Muscle layer of duodenum (tissue), 2 donors: Measurements from ENCODE around the gene SUPT7L.
"Not testable (repeated sequence)": the region's sequence is repeated elsewhere in the genome, so short reads cannot be mapped to it uniquely, and the experiment has no call there.

Experiments used
- H3K27ac ChIP-seq: one replicate; pipeline ENCODE4 v1.7.0; 2013; ENCODE audit warnings: mild to moderate bottlenecking, low read length
- H3K27me3 ChIP-seq: one replicate; pipeline ENCODE4 v1.7.0; 2013; ENCODE audit warnings: low read depth, mild to moderate bottlenecking, control low read depth, low read length
- H3K36me3 ChIP-seq, 2 donors: one replicate each; pipeline ENCODE4 v1.7.0; 2013; ENCODE audit warnings: low read length in 2 of 2, control low read depth in 1 of 2, mild to moderate bottlenecking in 1 of 2; ENCODE audit not compliant: insufficient read depth in 2 of 2, control insufficient read depth in 1 of 2
- H3K4me1 ChIP-seq, 2 donors: one replicate each; pipeline ENCODE4 v1.7.0; 2013; ENCODE audit warnings: low read length in 2 of 2, mild to moderate bottlenecking in 2 of 2, control low read depth in 1 of 2, moderate library complexity in 1 of 2; ENCODE audit not compliant: insufficient read depth in 2 of 2, control insufficient read depth in 1 of 2
- H3K4me3 ChIP-seq, 2 donors: one replicate each; pipeline ENCODE4 v1.7.0; 2013; ENCODE audit warnings: low read length in 2 of 2, low read depth in 1 of 2, mild to moderate bottlenecking in 1 of 2
- H3K9me3 ChIP-seq, 2 donors: one replicate each; pipeline ENCODE4 v1.7.0; 2013; ENCODE audit warnings: low read length in 2 of 2, control low read depth in 1 of 2, mild to moderate bottlenecking in 1 of 2; ENCODE audit not compliant: control insufficient read depth in 1 of 2
- donor health status: healthy.

Gene SUPT7L

DNA sequence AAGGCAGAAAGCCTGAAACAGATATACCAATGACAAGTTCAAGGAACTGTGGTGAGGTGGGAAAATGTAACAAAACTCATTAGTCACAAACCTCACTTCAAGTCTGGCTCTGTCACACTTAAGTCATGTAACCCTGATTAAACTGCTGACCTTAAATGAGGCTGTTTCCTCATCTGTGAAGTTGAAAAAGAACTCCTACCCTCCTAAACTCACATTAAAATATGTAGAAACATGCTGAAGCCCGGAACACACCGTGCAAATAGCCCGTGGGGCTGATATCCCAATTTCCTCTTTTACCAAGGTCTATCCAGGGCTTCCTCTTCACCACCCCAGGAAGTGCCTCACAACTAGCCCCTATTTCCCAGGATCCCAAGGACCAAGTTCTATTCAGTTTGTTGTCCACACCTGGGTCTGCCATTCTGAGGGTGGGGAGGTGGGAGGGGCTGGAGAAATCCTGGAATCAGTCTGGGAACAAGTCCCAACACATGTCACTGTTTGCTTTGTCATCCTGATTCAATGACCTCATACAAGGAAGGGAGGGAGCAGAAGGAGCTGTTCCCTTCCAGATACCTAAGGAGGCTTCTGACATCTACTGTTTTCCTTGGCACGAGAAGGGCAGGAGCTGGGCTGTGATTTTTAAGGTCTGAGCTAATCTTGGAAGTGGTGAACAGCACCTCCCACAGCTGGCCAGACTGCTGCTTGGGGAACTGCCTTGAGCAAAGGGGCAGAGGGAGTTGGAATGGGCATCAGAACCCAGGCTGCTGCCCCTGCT is 42.6 kb upstream of the SUPT7L start:
- Histone ChIP-seq H3K4me3 (no peak overlapping the region), H3K36me3 (no peaks in the 10 kb centered on the region), H3K27me3 (no peaks in the 10 kb centered on the region), H3K4me1 (peaks cover 0 to 4% of the 10 kb centered on the region in 2 donors), H3K27ac (peak overlapping the region; percentile 82), H3K9me3 (no peaks in the 10 kb centered on the region)

DNA sequence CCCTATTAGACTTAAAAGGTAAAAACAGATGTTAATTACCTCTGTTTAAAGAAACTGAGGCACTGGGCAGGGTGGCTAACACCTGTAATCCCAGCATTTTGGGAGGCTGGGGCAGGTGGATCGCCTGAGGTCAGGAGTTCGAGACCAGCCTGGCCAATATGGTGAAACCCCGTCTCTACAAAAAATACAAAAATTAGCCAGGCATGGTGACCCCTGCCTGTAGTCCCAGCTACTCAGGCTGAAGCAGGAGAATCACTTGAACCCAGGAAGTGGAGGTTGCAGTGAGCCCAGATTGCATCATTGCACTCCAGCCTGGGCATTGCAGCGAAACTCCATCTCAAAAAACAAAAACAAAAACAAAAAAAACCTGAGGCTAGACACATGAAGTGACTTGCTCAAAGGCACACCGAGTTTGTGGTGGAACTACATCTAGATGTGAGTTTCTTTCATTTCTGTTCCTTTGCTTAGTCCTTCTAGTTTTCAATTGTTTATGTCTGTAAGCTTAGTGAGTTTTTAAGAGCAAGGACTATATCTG is 41.0 kb upstream of the SUPT7L start:
- Histone ChIP-seq H3K27ac (no peak overlapping the region), H3K27me3 (no peaks in the 10 kb centered on the region), H3K4me3 (no peak overlapping the region), H3K4me1 (peaks cover 0 to 4% of the 10 kb centered on the region in 2 donors), H3K9me3 (no peaks in the 10 kb centered on the region), H3K36me3 (no peaks in the 10 kb centered on the region)

DNA sequence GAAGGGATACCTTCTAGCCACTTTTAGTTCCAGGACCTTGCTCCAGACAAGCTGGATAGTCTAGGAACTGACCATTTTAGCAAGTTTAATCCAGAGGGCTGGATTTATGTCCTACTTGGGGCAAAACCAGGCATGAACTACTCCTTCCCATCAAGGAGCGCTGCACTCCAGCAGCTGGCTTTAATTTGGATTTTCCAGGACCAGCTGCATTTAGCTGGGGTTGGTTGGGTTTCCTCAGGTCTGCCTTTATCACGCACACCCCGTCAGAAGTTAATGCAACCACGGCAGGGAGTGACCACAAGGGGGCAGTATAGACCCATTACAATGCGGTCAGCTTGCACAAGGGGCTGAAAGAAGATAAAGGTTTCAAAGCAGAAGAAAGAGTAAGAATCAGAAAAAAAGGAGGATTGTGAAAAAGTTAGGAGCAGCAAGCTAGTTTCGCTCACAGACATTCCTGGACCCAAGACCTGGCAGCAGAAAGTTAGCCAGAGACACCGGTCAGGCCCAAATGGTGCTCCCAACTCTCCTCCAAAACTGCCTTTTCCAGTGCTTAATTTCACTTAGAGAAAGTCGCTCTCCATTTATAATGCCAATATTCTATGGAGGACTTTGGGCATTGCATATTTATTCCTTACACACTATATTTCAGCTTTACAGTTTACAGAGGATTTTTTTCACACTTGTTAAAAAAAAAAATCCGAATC is 40.4 kb upstream of the SUPT7L start:
- peaks cover 0 to 4% of the 10 kb centered on the region in 2 donors for H3K4me1 ChIP-seq
- no peak overlapping the region for H3K27ac ChIP-seq

DNA sequence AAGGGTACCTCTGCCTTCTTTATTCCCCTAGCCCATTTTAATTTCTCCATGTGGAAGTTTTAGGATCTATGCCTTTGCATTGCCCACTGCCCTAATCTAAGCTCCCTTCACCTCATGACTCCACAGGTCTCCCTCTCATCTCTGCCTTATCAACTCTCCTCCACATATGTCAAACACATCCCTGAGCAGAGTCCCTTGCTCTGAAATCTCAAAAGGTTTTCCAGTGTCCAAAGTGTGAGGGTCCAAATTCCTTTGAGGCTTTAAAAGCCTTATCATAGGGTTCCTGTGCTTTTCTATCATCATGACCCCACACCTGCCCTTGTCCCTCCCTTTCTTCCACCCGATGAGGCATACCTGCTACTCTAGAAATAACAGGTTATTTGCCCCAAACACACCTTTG is 38.9 kb upstream of the SUPT7L start:
- H3K4me1 ChIP-seq: peaks cover 0 to 4% of the 10 kb centered on the region in 2 donors
- no peaks in the 10 kb centered on the region for H3K9me3 ChIP-seq
- no peaks in the 10 kb centered on the region for H3K27me3 ChIP-seq
- H3K4me3 ChIP-seq: no peak overlapping the region
- no peaks in the 10 kb centered on the region for H3K36me3 ChIP-seq
- no peak overlapping the region for H3K27ac ChIP-seq

More for the DNA sequence above, 40.4 kb upstream of the SUPT7L start:
- no peaks in the 10 kb centered on the region for H3K9me3 ChIP-seq
- H3K4me3 ChIP-seq: no peak overlapping the region
- H3K27me3 ChIP-seq: no peaks in the 10 kb centered on the region
- H3K36me3 ChIP-seq: no peaks in the 10 kb centered on the region

DNA sequence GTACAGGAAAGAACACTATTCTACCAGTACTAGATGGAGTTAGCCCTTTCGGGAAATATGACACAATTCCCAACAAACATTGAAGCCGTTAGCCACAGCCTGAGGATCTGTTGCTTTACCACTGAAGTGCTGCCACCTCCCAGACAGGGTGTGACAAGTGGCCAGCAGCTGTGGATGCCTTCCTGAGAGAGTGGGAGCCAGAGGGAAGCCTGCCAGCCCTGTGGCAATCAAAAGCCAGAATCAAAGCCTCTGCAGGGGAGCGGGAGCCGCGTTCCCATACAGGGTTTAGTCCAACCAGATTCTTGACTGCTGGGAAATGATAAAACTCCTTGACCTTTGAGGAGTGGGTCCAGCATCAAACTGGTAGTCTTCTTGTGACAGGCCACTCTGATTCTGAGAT is 38.3 kb upstream of the SUPT7L start:
- H3K4me3 ChIP-seq: no peak overlapping the region
- no peaks in the 10 kb centered on the region for H3K27me3 ChIP-seq
- peaks cover 0 to 5% of the 10 kb centered on the region in 2 donors for H3K36me3 ChIP-seq
- no peaks in the 10 kb centered on the region for H3K9me3 ChIP-seq
- no peak overlapping the region for H3K27ac ChIP-seq
- H3K4me1 ChIP-seq: peaks cover 0 to 4% of the 10 kb centered on the region in 2 donors

DNA sequence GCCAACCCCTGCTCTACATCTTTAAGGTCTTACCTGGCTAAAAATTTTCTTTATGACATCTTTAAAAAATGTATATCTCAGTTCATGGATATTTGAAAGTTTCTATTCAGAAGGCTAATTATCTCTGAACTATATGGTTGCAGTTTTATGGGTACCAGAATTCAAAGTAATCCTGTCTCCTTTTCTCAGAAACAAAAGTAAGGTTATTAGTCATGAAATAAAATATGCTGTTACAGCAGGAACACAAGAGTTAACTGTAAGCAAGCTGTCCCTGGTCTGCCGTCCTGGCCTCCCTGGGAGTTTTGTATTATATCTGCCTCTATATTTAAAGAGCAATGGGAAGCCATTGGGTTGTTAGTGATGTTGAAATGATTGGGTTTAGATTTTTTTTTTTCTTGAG is 34.2 kb upstream of the SUPT7L start:
- Histone ChIP-seq H3K4me3 (no peak overlapping the region), H3K27ac (no peak overlapping the region), H3K27me3 (no peaks in the 10 kb centered on the region), H3K9me3 (no peaks in the 10 kb centered on the region), H3K36me3 (peaks cover 4 to 30% of the 10 kb centered on the region in 2 donors), H3K4me1 (no peaks in the 10 kb centered on the region)

DNA sequence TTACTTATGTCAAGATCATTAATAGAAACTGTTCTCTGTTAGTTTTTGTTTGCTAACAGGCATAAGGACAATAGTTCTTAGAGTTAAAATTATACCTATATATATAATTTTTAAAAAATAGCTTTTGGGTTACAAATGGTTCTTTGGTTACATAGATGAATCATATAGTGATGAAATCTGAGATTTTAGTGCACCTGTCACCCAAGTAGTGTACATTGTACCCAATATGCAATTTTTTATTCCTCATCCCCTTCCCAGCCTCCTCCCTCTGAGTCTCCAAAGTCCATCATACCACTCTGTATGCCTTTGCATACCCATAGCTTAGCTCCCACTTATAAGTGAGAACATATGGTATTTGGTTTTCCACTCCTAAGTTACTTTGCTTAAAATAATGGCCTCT is 26.6 kb upstream of the SUPT7L start:
- no peak overlapping the region for H3K27ac ChIP-seq
- H3K27me3 ChIP-seq: no peaks in the 10 kb centered on the region
- no peak overlapping the region for H3K4me3 ChIP-seq
- peaks cover 25 to 48% of the 10 kb centered on the region in 2 donors for H3K36me3 ChIP-seq
- no peaks in the 10 kb centered on the region for H3K4me1 ChIP-seq
- H3K9me3 ChIP-seq: no peaks in the 10 kb centered on the region

DNA sequence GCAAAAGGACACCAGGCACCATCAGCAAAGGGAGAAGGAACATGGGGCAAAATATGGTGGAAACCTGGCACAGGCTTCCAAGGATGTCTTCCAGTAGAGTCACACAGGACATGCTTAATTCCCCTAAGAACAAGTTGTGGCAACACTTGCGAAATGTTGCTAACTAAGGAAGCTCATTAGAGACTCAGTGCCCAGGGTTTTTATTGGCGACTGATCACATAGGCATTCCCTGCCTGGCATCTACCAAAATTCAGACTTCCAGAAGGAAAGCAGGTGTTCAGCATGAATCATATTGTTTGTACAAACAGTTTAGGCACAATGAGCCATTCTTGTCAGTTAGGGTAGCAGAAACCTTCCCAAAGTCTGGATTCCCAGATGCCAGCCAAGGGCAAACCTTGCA is 26.0 kb upstream of the SUPT7L start:
- no peak overlapping the region for H3K27ac ChIP-seq
- H3K4me1 ChIP-seq: no peaks in the 10 kb centered on the region
- peaks cover 27 to 49% of the 10 kb centered on the region in 2 donors for H3K36me3 ChIP-seq
- no peaks in the 10 kb centered on the region for H3K9me3 ChIP-seq
- no peaks in the 10 kb centered on the region for H3K27me3 ChIP-seq
- no peak overlapping the region for H3K4me3 ChIP-seq

DNA sequence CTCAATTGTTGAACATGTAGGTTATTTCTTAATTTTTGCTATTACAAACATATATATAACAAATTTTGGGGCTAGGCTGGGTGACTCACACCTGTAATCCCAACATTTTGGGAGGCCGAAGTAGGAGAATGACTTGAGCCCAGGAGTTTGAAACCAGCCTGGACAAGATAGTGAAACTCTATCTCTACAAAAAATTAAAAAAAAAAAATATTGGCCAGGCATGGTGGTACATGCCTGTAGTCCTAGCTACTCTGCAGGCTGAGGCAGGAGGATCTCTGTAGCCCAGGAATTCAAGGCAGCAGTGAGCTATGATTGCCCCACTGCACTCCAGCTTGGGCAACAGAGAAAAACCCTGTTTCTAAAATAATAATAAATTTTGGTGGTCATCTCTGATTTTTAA is 23.8 kb upstream of the SUPT7L start:
- peaks cover 35 to 51% of the 10 kb centered on the region in 2 donors for H3K36me3 ChIP-seq
- H3K27ac ChIP-seq: no peak overlapping the region
- no peaks in the 10 kb centered on the region for H3K27me3 ChIP-seq
- no peaks in the 10 kb centered on the region for H3K9me3 ChIP-seq
- peaks cover 0 to 4% of the 10 kb centered on the region in 2 donors for H3K4me1 ChIP-seq
- no peak overlapping the region for H3K4me3 ChIP-seq

DNA sequence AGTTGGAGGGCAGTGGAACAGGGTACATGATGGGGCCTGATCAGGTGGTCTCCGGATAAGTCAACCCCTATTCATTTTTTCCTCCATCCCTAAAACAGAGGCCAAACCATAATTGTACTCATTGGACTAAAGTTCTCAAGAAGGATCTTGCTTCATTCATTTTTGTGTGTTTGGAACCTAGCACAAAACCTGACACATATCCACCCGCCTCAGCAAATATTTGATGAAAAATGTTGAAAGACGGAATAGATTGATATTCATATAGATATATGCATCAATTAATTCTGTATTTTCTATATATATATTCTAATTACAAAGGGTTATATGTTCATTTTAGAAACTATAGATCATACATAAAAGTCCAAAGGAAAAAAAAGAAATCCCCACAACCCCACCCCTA is 22.2 kb upstream of the SUPT7L start:
- Histone ChIP-seq H3K27ac (no peak overlapping the region), H3K4me3 (no peak overlapping the region), H3K27me3 (no peaks in the 10 kb centered on the region), H3K9me3 (no peaks in the 10 kb centered on the region), H3K36me3 (peaks cover 35 to 64% of the 10 kb centered on the region in 2 donors), H3K4me1 (peaks cover 0 to 4% of the 10 kb centered on the region in 2 donors)

DNA sequence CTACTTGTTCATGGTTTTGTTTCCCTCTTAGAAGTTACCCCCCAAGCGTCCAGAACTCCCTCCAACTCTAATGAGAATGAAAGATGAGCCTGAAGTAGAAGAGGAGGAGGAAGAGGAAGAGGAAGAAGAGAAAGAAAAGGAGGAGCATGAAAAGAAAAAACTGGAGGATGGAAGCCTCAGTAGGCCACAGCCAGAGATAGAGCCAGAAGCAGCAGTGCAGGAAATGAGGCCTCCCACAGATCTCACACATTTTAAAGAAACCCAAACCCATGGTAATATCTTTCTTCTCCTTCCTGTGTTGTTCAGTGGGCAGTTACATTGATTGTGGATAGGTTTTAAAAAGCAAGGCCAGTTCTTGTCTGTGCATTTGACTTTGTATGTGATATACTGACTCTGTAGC is 21.6 kb upstream of the SUPT7L start:
- not testable (repeated sequence) for H3K27me3 ChIP-seq, H3K9me3 ChIP-seq, H3K27ac ChIP-seq, H3K4me1 ChIP-seq, H3K4me3 ChIP-seq
- H3K36me3 ChIP-seq: peaks cover 36 to 69% of the 10 kb centered on the region in 2 donors
